ENCODE measurements around the gene NCOA6. TPM values are rescaled to one million over a fixed set of nuclear protein-coding genes. Genes with fewer than 3 reads are reported as not detected.

Gene NCOA6
- total RNA-seq: 21.5 to 43.3 TPM (median 42.3 TPM) in 3 replicates
- long read RNA-seq, full-length matches to known transcripts: 1 of 20 reads
- long read RNA-seq, partial matches to known transcripts: 7 of 20 reads
- long read RNA-seq, other reads (novel, unspliced or antisense): 12 of 20 reads

GRCh38 chr20:34825530-34826362, at the start of gene NCOA6:
NCOA6 (minus strand) TSS chr20:34825651; CDS start chr20:34782355, 43,296 bp downstream.
- TF ChIP-seq CTCF (IDR thresholded peaks at IDR 0.05): no peak
- Mint-ChIP-seq H3K9me3 (ENCODE audit: low read depth) (no peaks in the 10 kb centered on the region), H3K27me3 (ENCODE audit: low read depth) (peaks cover 10% of the 10 kb centered on the region), H3K27ac (ENCODE audit: unreplicated experiment) (peak within 1 kb of the TSS; percentile 96), H3K36me3 (ENCODE audit: low read depth) (peaks cover 2% of the 10 kb centered on the region), H3K4me1 (ENCODE audit: low read depth) (peaks cover 37% of the 10 kb centered on the region), H3K4me3 (ENCODE audit: unreplicated experiment) (peak within 1 kb of the TSS; percentile 100)
- DNase-seq (ENCODE audit: low spot score): peak; percentile 84

DNA sequence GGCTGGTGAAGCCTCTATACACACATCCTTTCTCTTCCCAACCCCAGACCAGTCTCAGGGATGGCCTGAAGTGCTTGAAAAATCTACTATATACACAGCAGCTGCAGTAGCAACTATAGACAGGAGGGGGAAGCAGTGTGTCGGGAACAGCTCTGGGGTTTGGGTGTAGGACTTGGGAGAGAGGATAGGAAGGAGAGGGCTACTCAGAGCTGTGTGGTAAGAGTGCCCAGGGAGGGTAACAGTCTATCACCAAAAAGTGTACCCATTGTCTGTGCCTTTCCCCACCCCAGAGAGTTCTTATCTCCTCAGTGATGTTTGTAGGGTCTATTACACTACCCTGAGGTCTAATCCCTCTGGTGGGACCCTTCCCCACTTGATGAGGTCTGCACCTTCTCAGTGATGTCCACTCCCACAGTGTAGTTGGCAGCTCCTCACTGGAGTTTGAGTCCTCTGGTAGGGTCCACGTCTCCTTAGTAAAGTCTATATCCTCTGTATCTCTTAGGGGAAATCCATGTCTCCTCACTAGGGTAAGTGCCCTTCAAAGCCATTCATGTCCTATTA, 48.7 kb upstream of the NCOA6 start:
- Mint-ChIP-seq H3K27me3 (ENCODE audit: low read depth) (no peaks in the 10 kb centered on the region), H3K27ac (ENCODE audit: unreplicated experiment) (no peak overlapping the region)

DNA sequence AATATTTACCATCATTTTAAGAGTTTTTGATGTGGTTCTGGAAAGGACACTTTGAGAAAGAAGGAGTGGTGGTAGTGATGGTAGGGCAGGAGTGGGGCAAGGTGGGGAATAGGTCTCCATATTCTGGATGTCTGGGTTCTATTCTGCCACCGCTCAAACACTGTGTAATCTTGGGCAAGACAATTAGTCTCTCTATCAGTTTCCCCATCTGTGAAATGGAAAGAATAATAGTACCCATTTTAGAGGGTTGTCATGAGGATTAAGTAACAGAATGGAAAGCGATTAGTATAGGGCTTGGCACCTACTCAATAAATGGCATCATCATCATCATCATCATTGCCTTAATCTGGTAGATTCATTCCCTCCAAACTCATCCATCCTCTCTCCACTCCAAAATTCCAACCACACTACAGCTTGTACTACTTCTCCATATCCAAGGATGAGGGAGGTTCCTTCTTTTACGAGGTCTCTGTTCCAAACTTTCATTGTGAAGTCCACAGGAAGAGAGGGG, 48.2 kb upstream of the NCOA6 start:
- TF ChIP-seq CTCF (IDR thresholded peaks at IDR 0.05): no peak
- Mint-ChIP-seq H3K9me3 (ENCODE audit: low read depth) (no peaks in the 10 kb centered on the region), H3K4me3 (ENCODE audit: unreplicated experiment) (peak overlapping the region; percentile 92), H3K4me1 (ENCODE audit: low read depth) (peaks cover 42% of the 10 kb centered on the region), H3K27me3 (ENCODE audit: low read depth) (no peaks in the 10 kb centered on the region), H3K36me3 (ENCODE audit: low read depth) (peaks cover 4% of the 10 kb centered on the region), H3K27ac (ENCODE audit: unreplicated experiment) (peak overlapping the region; percentile 24)
- DNase-seq (ENCODE audit: low spot score): no peak

More for the DNA sequence above, 48.7 kb upstream of the NCOA6 start:
- DNase-seq (ENCODE audit: low spot score): no peak
- Mint-ChIP-seq H3K4me3 (ENCODE audit: unreplicated experiment) (peak overlapping the region; percentile 92), H3K36me3 (ENCODE audit: low read depth) (peaks cover 5% of the 10 kb centered on the region), H3K4me1 (ENCODE audit: low read depth) (peaks cover 43% of the 10 kb centered on the region), H3K9me3 (ENCODE audit: low read depth) (no peaks in the 10 kb centered on the region)
- peak; percentile 94 for TF ChIP-seq CTCF (IDR thresholded peaks at IDR 0.05)

DNA sequence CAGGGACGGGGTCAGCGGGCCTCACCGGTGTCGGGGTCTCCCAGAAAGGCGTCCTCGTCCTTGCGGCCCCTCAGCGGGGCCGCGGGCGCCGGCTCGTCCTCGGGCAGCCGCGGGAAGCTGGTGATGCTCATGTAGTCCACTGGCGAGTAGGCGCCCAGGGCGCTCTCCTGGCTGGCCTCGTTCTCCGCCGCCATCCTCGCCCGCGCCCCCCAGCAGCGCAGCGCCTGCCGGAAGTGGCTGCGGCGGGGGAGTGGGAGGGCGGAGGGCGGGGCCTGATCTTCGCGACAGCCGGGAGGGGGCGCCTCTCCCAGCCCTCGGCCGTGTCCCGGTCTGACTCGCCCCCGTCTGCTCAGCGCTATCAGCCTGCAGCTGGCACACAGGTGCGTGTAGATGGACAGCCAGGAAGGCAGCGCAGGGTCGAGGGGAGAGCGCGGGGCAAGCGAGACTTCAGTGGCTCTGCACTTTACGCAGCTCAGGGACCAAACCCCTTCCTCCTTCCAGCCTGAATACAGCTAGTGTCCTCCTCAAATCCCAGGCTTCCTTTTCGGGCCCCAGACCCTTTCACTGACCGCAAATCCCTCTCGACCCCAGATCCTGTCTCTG, 47.3 kb upstream of the NCOA6 start, which contains the start of gene GGT7:
TSS of gene GGT7 (minus strand) at position 235 of the 603 bp plus-strand sequence. CDS start at position 194, 41 bp downstream.
- Mint-ChIP-seq H3K27me3 (ENCODE audit: low read depth) (no peaks in the 10 kb centered on the region), H3K36me3 (ENCODE audit: low read depth) (peaks cover 4% of the 10 kb centered on the region), H3K4me1 (ENCODE audit: low read depth) (peaks cover 39% of the 10 kb centered on the region), H3K27ac (ENCODE audit: unreplicated experiment) (peak within 1 kb of the TSS; percentile 68), H3K9me3 (ENCODE audit: low read depth) (no peaks in the 10 kb centered on the region), H3K4me3 (ENCODE audit: unreplicated experiment) (peak within 1 kb of the TSS; percentile 92)
- peak; percentile 95 for TF ChIP-seq CTCF (IDR thresholded peaks at IDR 0.05)
- DNase-seq (ENCODE audit: low spot score): peak; percentile 77
